Measurements from ENCODE around the gene ZNF460. TPM values are rescaled to one million over a fixed set of nuclear protein-coding genes. Genes with fewer than 3 reads are reported as not detected.

The ZNF460 gene
- total and polyA plus RNA-seq, 3 experiments from 2014 or later: 7.5 to 52.0 (median 45.5) TPM

GRCh38 chr19:57321751-57322150, 41.5 kb downstream of the ZNF460 start:
- H3K36me3 Mint-ChIP-seq: peaks cover 20 to 64% (median 60%) of the 10 kb centered on the region in 3 donors
- peaks cover 0 to 56% (median 33%) of the 10 kb centered on the region in 5 donors for H3K9me3 Mint-ChIP-seq
- H3K4me3 ChIP-seq (ENCODE audit: low read length): peak overlapping the region; percentile 68
- peaks cover 8% of the 10 kb centered on the region for H3K27me3 ChIP-seq (ENCODE audit: insufficient read depth, low read length, poor library complexity, severe bottlenecking)
- no peak overlapping the region for H3K27ac ChIP-seq (ENCODE audit: low read depth, low read length)
- H3K27me3 Mint-ChIP-seq: peaks cover 11% of the 10 kb centered on the region in 2 donors
- ChIA-PET POLR2A (interaction anchor here (0.7 kb wide), 1 partner anchor 608 kb away, joined by 6 read pairs; no protein-coding TSS in a partner anchor), CTCF (no interaction called here)
- peaks cover 32 to 45% (median 33%) of the 10 kb centered on the region in 3 donors for H3K4me1 Mint-ChIP-seq
- peak overlapping the region in 6 of 8 donors; percentile 46 to 92 (median 62) for H3K27ac Mint-ChIP-seq
- no peak for DNase-seq
- H3K4me1 ChIP-seq (ENCODE audit: insufficient read depth, low read length): peaks cover 22% of the 10 kb centered on the region
- peaks cover 14% of the 10 kb centered on the region for H3K9me3 ChIP-seq (ENCODE audit: low read length)
- peak overlapping the region; percentile 52 to 99 (median 93) for H3K4me3 Mint-ChIP-seq
- H3K36me3 ChIP-seq (ENCODE audit: insufficient read depth, low read length): peaks cover 30% of the 10 kb centered on the region

- no peak for DNase-seq
- peaks cover 16% of the 10 kb centered on the region for H3K4me1 ChIP-seq (ENCODE audit: insufficient read depth, low read length)
- no peak overlapping the region for H3K27ac ChIP-seq (ENCODE audit: low read depth, low read length)
- peak overlapping the region in 1 of 7 donors; percentile 20 for H3K4me3 Mint-ChIP-seq
- peaks cover 50% of the 10 kb centered on the region for H3K36me3 ChIP-seq (ENCODE audit: insufficient read depth, low read length)
- H3K4me3 ChIP-seq (ENCODE audit: low read length): no peak overlapping the region
- peaks cover 10 to 82% (median 56%) of the 10 kb centered on the region in 5 donors for H3K9me3 Mint-ChIP-seq
- H3K36me3 Mint-ChIP-seq: peaks cover 39 to 87% (median 86%) of the 10 kb centered on the region in 3 donors
- no peak overlapping the region for H3K27ac Mint-ChIP-seq
- CTCF ChIA-PET: no interaction called here
- no peaks in the 10 kb centered on the region for H3K27me3 ChIP-seq (ENCODE audit: insufficient read depth, low read length, poor library complexity, severe bottlenecking)
- POLR2A ChIA-PET: no interaction called here
- no peaks in the 10 kb centered on the region for H3K27me3 Mint-ChIP-seq
- peaks cover 27 to 39% (median 28%) of the 10 kb centered on the region in 3 donors for H3K4me1 Mint-ChIP-seq
- H3K9me3 ChIP-seq (ENCODE audit: low read length): peaks cover 31% of the 10 kb centered on the region
These were observed 44.7 kb downstream of the ZNF460 start for GRCh38 chr19:57324992-57325391.

DNA sequence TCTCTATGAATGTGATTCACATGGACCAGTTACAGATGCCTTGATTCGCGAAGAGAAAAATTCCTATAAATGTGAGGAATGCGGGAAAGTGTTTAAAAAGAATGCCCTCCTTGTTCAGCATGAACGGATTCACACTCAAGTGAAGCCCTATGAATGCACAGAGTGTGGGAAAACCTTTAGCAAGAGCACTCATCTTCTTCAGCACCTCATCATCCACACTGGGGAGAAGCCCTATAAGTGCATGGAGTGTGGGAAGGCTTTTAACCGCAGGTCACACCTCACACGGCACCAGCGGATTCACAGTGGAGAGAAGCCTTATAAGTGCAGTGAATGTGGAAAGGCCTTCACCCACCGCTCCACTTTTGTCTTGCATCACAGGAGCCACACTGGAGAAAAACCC, 47.7 kb downstream of the ZNF460 start:
- Histone ChIP-seq H3K27me3 (ENCODE audit: insufficient read depth, low read length, poor library complexity, severe bottlenecking) (no peaks in the 10 kb centered on the region), H3K36me3 (ENCODE audit: insufficient read depth, low read length) (peaks cover 50% of the 10 kb centered on the region), H3K4me1 (ENCODE audit: insufficient read depth, low read length) (no peaks in the 10 kb centered on the region), H3K27ac (ENCODE audit: low read depth, low read length) (no peak overlapping the region), H3K4me3 (ENCODE audit: low read length) (no peak overlapping the region), H3K9me3 (ENCODE audit: low read length) (peaks cover 27% of the 10 kb centered on the region)
- Mint-ChIP-seq H3K4me1 (peaks cover 0 to 12% (median 4%) of the 10 kb centered on the region in 3 donors), H3K4me3 (no peak overlapping the region), H3K27me3 (no peaks in the 10 kb centered on the region), H3K36me3 (peaks cover 39 to 74% (median 71%) of the 10 kb centered on the region in 3 donors), H3K9me3 (peaks cover 10 to 88% (median 76%) of the 10 kb centered on the region in 5 donors), H3K27ac (no peak overlapping the region)
- CTCF ChIA-PET: no interaction called here
- no peak for DNase-seq
- POLR2A ChIA-PET: no interaction called here

GRCh38 chr19:57334191-57334590, 53.9 kb downstream of the ZNF460 start:
- ChIA-PET POLR2A (no interaction called here), CTCF (no interaction called here)
- no peak overlapping the region for H3K27ac ChIP-seq (ENCODE audit: low read depth, low read length)
- peaks cover 7 to 44% (median 20%) of the 10 kb centered on the region in 3 donors for H3K36me3 Mint-ChIP-seq
- H3K36me3 ChIP-seq (ENCODE audit: insufficient read depth, low read length): no peaks in the 10 kb centered on the region
- H3K27me3 ChIP-seq (ENCODE audit: insufficient read depth, low read length, poor library complexity, severe bottlenecking): no peaks in the 10 kb centered on the region
- peaks cover 12% of the 10 kb centered on the region for H3K9me3 ChIP-seq (ENCODE audit: low read length)
- no peaks in the 10 kb centered on the region for H3K4me1 ChIP-seq (ENCODE audit: insufficient read depth, low read length)
- H3K9me3 Mint-ChIP-seq: peaks cover 0 to 77% (median 52%) of the 10 kb centered on the region in 5 donors
- H3K27me3 Mint-ChIP-seq: no peaks in the 10 kb centered on the region
- no peak overlapping the region for H3K4me3 Mint-ChIP-seq
- H3K4me3 ChIP-seq (ENCODE audit: low read length): no peak overlapping the region
- no peaks in the 10 kb centered on the region for H3K4me1 Mint-ChIP-seq
- H3K27ac Mint-ChIP-seq: no peak overlapping the region
- no peak for DNase-seq

GRCh38 chr19:57338877-57339276, 58.6 kb downstream of the ZNF460 start:
- H3K27ac ChIP-seq (ENCODE audit: low read depth, low read length): no peak overlapping the region
- no peaks in the 10 kb centered on the region for H3K4me1 Mint-ChIP-seq
- DNase-seq: no peak
- H3K36me3 ChIP-seq (ENCODE audit: insufficient read depth, low read length): no peaks in the 10 kb centered on the region
- no peaks in the 10 kb centered on the region for H3K4me1 ChIP-seq (ENCODE audit: insufficient read depth, low read length)
- H3K36me3 Mint-ChIP-seq: peaks cover 4 to 37% (median 6%) of the 10 kb centered on the region in 3 donors
- H3K4me3 Mint-ChIP-seq: no peak overlapping the region
- H3K9me3 ChIP-seq (ENCODE audit: low read length): peaks cover 7% of the 10 kb centered on the region
- no peaks in the 10 kb centered on the region for H3K27me3 ChIP-seq (ENCODE audit: insufficient read depth, low read length, poor library complexity, severe bottlenecking)
- no peaks in the 10 kb centered on the region for H3K27me3 Mint-ChIP-seq
- H3K4me3 ChIP-seq (ENCODE audit: low read length): no peak overlapping the region
- POLR2A ChIA-PET: no interaction called here
- H3K27ac Mint-ChIP-seq: peak overlapping the region in 1 of 8 donors; percentile 58
- CTCF ChIA-PET: no interaction called here
- H3K9me3 Mint-ChIP-seq: peaks cover 0 to 60% (median 15%) of the 10 kb centered on the region in 5 donors

DNA sequence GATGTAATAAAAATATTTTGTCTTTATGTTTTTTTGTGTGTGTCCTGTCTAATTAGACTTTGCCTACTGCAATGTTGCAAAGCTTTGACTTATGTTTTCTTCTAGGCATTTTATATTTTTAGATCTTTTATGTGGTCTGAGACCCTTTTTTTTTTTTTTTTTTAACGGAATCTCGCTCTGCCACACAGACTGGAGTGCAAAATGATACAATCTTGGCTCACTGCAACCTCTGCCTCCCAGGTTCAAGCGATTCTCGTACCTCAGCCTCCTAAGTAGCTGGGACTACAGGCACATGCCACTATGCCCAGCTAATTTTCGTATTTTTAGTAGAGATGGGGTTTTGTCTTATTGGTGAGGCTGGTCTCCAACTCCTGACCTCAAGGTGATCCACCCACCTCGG, 62.3 kb downstream of the ZNF460 start:
- Histone ChIP-seq H3K36me3 (ENCODE audit: insufficient read depth, low read length) (no peaks in the 10 kb centered on the region), H3K4me1 (ENCODE audit: insufficient read depth, low read length) (no peaks in the 10 kb centered on the region), H3K4me3 (ENCODE audit: low read length) (no peak overlapping the region), H3K9me3 (ENCODE audit: low read length) (no peaks in the 10 kb centered on the region), H3K27me3 (ENCODE audit: insufficient read depth, low read length, poor library complexity, severe bottlenecking) (no peaks in the 10 kb centered on the region), H3K27ac (ENCODE audit: low read depth, low read length) (no peak overlapping the region)
- peaks cover 0 to 46% (median 7%) of the 10 kb centered on the region in 5 donors for H3K9me3 Mint-ChIP-seq
- H3K36me3 Mint-ChIP-seq: peaks cover 0 to 16% (median 4%) of the 10 kb centered on the region in 3 donors
- CTCF ChIA-PET: no interaction called here
- H3K4me1 Mint-ChIP-seq: no peaks in the 10 kb centered on the region
- peaks cover 0 to 10% of the 10 kb centered on the region in 2 donors for H3K27me3 Mint-ChIP-seq
- no peak for DNase-seq
- H3K27ac Mint-ChIP-seq: no peak overlapping the region
- H3K4me3 Mint-ChIP-seq: no peak overlapping the region
- POLR2A ChIA-PET: no interaction called here

Other genes with a start within 250 kb of the ZNF460 start
- not detected for gene USP29, start 160.5 kb upstream of the ZNF460 start, total RNA-seq
- gene USP29, start 160.5 kb upstream of the ZNF460 start, polyA plus RNA-seq: not detected
- not detected for gene ZIM3, start 135.3 kb upstream of the ZNF460 start, total RNA-seq
- gene ZIM3, start 135.3 kb upstream of the ZNF460 start, polyA plus RNA-seq: not detected
- gene DUXA, start 113.0 kb upstream of the ZNF460 start, total RNA-seq: not detected
- gene DUXA, start 113.0 kb upstream of the ZNF460 start, polyA plus RNA-seq: not detected
- gene ZNF264, start 89.0 kb upstream of the ZNF460 start, total RNA-seq: 10 to 100 TPM; 26.6 to 27.8 TPM
- 13.0 TPM for gene ZNF264, start 89.0 kb upstream of the ZNF460 start, polyA plus RNA-seq
- 1 to 10 TPM; 1.3 to 2.7 TPM for gene AURKC, start 49.5 kb upstream of the ZNF460 start, total RNA-seq
- not detected for gene AURKC, start 49.5 kb upstream of the ZNF460 start, polyA plus RNA-seq
- 10 to 100 TPM; 11.1 to 11.7 TPM for gene ZNF805, start 39.9 kb upstream of the ZNF460 start, total RNA-seq
- 4.0 TPM for gene ZNF805, start 39.9 kb upstream of the ZNF460 start, polyA plus RNA-seq
- gene ZNF543, start 40.0 kb downstream of the ZNF460 start, total RNA-seq: 1 to 10 TPM; 9.0 to 9.3 TPM
- gene ZNF543, start 40.0 kb downstream of the ZNF460 start, polyA plus RNA-seq: 6.0 TPM
- gene ZNF304, start 70.8 kb downstream of the ZNF460 start, total RNA-seq: 10 to 100 TPM in 1 of 2 experiments, 1 to 10 TPM in 1; 9.4 to 10.3 TPM
- gene ZNF304, start 70.8 kb downstream of the ZNF460 start, polyA plus RNA-seq: 3.2 TPM
- 1 to 10 TPM; 7.0 to 7.7 TPM for gene TRAPPC2B, start 83.1 kb downstream of the ZNF460 start, total RNA-seq
- 22.5 TPM for gene TRAPPC2B, start 83.1 kb downstream of the ZNF460 start, polyA plus RNA-seq
- 1 to 10 TPM; 2.2 to 3.3 TPM for gene ZNF547, start 83.1 kb downstream of the ZNF460 start, total RNA-seq
- gene ZNF547, start 83.1 kb downstream of the ZNF460 start, polyA plus RNA-seq: 1.7 TPM
- 10 to 100 TPM; 19.2 to 19.5 TPM for gene ZNF548, start 109.4 kb downstream of the ZNF460 start, total RNA-seq
- 19.9 TPM for gene ZNF548, start 109.4 kb downstream of the ZNF460 start, polyA plus RNA-seq
- 10 to 100 TPM; 11.5 to 17.0 TPM for gene ZNF17, start 130.7 kb downstream of the ZNF460 start, total RNA-seq
- gene ZNF17, start 130.7 kb downstream of the ZNF460 start, polyA plus RNA-seq: 6.5 TPM
- 10 to 100 TPM; 29.9 to 32.7 TPM for gene ZNF749, start 154.8 kb downstream of the ZNF460 start, total RNA-seq
- 4.1 TPM for gene ZNF749, start 154.8 kb downstream of the ZNF460 start, polyA plus RNA-seq
- under 1 TPM; 0.24 to 0.27 TPM for gene VN1R1, start 176.7 kb downstream of the ZNF460 start, total RNA-seq
- not detected for gene VN1R1, start 176.7 kb downstream of the ZNF460 start, polyA plus RNA-seq
- 1 to 10 TPM; 6.3 to 7.3 TPM for gene ZNF772, start 197.1 kb downstream of the ZNF460 start, total RNA-seq
- gene ZNF772, start 197.1 kb downstream of the ZNF460 start, polyA plus RNA-seq: 0.92 TPM
- 1 to 10 TPM; 7.3 to 9.1 TPM for gene ZNF419, start 207.3 kb downstream of the ZNF460 start, total RNA-seq
- gene ZNF419, start 207.3 kb downstream of the ZNF460 start, polyA plus RNA-seq: 9.5 TPM
- gene ZNF773, start 219.5 kb downstream of the ZNF460 start, total RNA-seq: 1 to 10 TPM; 7.6 to 8.1 TPM
- gene ZNF773, start 219.5 kb downstream of the ZNF460 start, polyA plus RNA-seq: 14.5 TPM
- 1 to 10 TPM; 6.9 to 7.0 TPM for gene ZNF549, start 246.9 kb downstream of the ZNF460 start, total RNA-seq
- 8.7 TPM for gene ZNF549, start 246.9 kb downstream of the ZNF460 start, polyA plus RNA-seq